Omental fat pad (tissue), 4 donors: ENCODE data around the gene RAB7A. TPM values are rescaled to one million over a fixed set of nuclear protein-coding genes. Genes with fewer than 3 reads are reported as not detected.

ENCODE experiments used
- ATAC-seq: fragments of 150-250 bp; one replicate; pipeline ENCODE4 v1.9.1; 2016; ENCODE audit warnings: mild to moderate bottlenecking, moderate library complexity; ENCODE audit not compliant: low FRiP score
- DNase-seq: peaks from one replicate; pipeline ENCODE4 v3.0.0-alpha.2; 2019; ENCODE audit warnings: low spot score
- CTCF ChIP-seq, 3 donors: fragments of 450-650 bp; IDR thresholded peaks; one replicate each; pipeline ENCODE4 v1.5.1; 2016 to 2017; ENCODE audit warnings: antibody characterized with exemption in 3 of 3, mild to moderate bottlenecking in 3 of 3, moderate library complexity in 2 of 3
- small RNA-seq: library from RNA; depleted of rRNA; stranded (forward); fragments of <200 nt; gene quantifications from one replicate; pipeline ENCODE3, GENCODE V24; 2016
- total RNA-seq, 4 donors: library from RNA; depleted of rRNA; stranded (reverse); fragments of >200 nt; gene quantifications; one replicate each; pipeline ENCODE4 v1.1.0, GENCODE V29; 2016

RAB7A gene
- total RNA-seq, 4 donors from 2014 or later: 125 to 170 (median 135) TPM

GRCh38 chr3:128861491-128861890 lies 135.5 kb downstream of the RAB7A start:
- DNase-seq (no peak), ATAC-seq (no peak)
- no peak for TF ChIP-seq CTCF (IDR thresholded peaks at IDR 0.05)

- DNase-seq (no peak), ATAC-seq (no peak)
- no peak for TF ChIP-seq CTCF (IDR thresholded peaks at IDR 0.05)
Observed at GRCh38 chr3:128863560-128863959, 137.6 kb downstream of the RAB7A start.

Small RNA genes within 50 kb of the gene (small RNA-seq; reads per million reads assigned to genes)
- not detected for gene RF00399

Other genes with a start within 250 kb of the RAB7A start
- gene GATA2, start 233.0 kb upstream of the RAB7A start, total RNA-seq: 10 to 100 TPM in 2 of 4 donors, 1 to 10 TPM in 2; 4.2 to 32.5 (median 9.0) TPM
- gene RPN1, start 75.4 kb upstream of the RAB7A start, total RNA-seq: 100 to 1,000 TPM; 244 to 333 (median 297) TPM
- 10 to 100 TPM; 36.2 to 48.9 (median 46.8) TPM for gene ACAD9, start 153.4 kb downstream of the RAB7A start, total RNA-seq